ENCODE data around the gene CEP89.
A peak's percentile ranks its signal among the peaks of the same experiment; 100 is the strongest.
"Not testable (repeated sequence)": the region's sequence is repeated elsewhere in the genome, so short reads cannot be mapped to it uniquely, and the experiment has no call there.

The CEP89 gene

GRCh38 chr19:32971715-32972540 lies at the start of gene CEP89, which contains the start of gene FAAP24:
TSS of gene CEP89 (minus strand) at chr19:32971958. CDS start at chr19:32971874, 84 bp downstream.
TSS of gene FAAP24 (plus strand) at chr19:32972242. CDS start at chr19:32973197, 955 bp downstream.
- peak; percentile 99 for DNase-seq (ENCODE audit: low spot score)
- Histone ChIP-seq H3K27ac (peak within 1 kb of the TSS; percentile 59 to 87), H3K4me3 (peak within 1 kb of the TSS; percentile 91)
- no peak for TF ChIP-seq CTCF (IDR thresholded peaks at IDR 0.05)

GRCh38 chr19:33010891-33011290 lies 39.1 kb upstream of the CEP89 start:
- H3K27ac ChIP-seq; H3K4me3 ChIP-seq; DNase-seq (ENCODE audit: low spot score): not testable (repeated sequence)

GRCh38 chr19:33008738-33009137 lies 37.0 kb upstream of the CEP89 start:
- H3K27ac ChIP-seq = no peak overlapping the region
- no peak for TF ChIP-seq CTCF (IDR thresholded peaks at IDR 0.05)
- DNase-seq (ENCODE audit: low spot score) = no peak
- no peak overlapping the region for H3K4me3 ChIP-seq

GRCh38 chr19:33005440-33005839 lies 33.7 kb upstream of the CEP89 start:
- no peak for TF ChIP-seq CTCF (IDR thresholded peaks at IDR 0.05)
- Histone ChIP-seq H3K27ac (no peak overlapping the region), H3K4me3 (no peak overlapping the region)
- DNase-seq (ENCODE audit: low spot score) = no peak

GRCh38 chr19:33003424-33004024 lies 31.8 kb upstream of the CEP89 start:
- H3K27ac ChIP-seq; H3K4me3 ChIP-seq; DNase-seq (ENCODE audit: low spot score): not testable (repeated sequence)

- not testable (repeated sequence) for H3K4me3 ChIP-seq; H3K27ac ChIP-seq; DNase-seq (ENCODE audit: low spot score)
Measured at GRCh38 chr19:33002126-33002865, 30.5 kb upstream of the CEP89 start.

- no peak for DNase-seq (ENCODE audit: low spot score)
- Histone ChIP-seq H3K4me3 (no peak overlapping the region), H3K27ac (no peak overlapping the region)
- TF ChIP-seq CTCF (IDR thresholded peaks at IDR 0.05) = no peak
Measured at GRCh38 chr19:33000910-33001309, 29.2 kb upstream of the CEP89 start.

GRCh38 chr19:33000510-33000909 lies 28.8 kb upstream of the CEP89 start:
- DNase-seq (ENCODE audit: low spot score) = no peak
- no peak for TF ChIP-seq CTCF (IDR thresholded peaks at IDR 0.05)
- Histone ChIP-seq H3K27ac (no peak overlapping the region), H3K4me3 (no peak overlapping the region)

Measured in coronary artery (tissue), 2 donors.